Vagina (tissue), 2 donors: Measurements from ENCODE around the gene TJP3. TPM values are rescaled to one million over a fixed set of nuclear protein-coding genes. Genes with fewer than 3 reads are reported as not detected.

Experiments used
- DNase-seq, 2 donors: peaks; one replicate each; pipeline ENCODE4 v3.0.0-alpha.2; 2017; ENCODE audit errors: extremely low spot score in 2 of 2
- H3K27ac ChIP-seq: fragments of 200-600 bp; sonication (generic); one replicate; pipeline ENCODE4 v1.5.1; 2019
- H3K27me3 ChIP-seq: fragments of 200-600 bp; sonication (generic); one replicate; pipeline ENCODE4 v1.5.1; 2019
- H3K36me3 ChIP-seq, 2 donors: fragments of 200-600 bp; sonication (generic); one replicate each; pipeline ENCODE4 v1.5.1; 2017 to 2019
- H3K4me1 ChIP-seq: fragments of 200-600 bp; sonication (generic); one replicate; pipeline ENCODE4 v1.5.1; 2019
- H3K4me3 ChIP-seq, 2 donors: fragments of 200-600 bp; sonication (generic); 1 replicate in 1 of 2; 2 replicates in 1 of 2; pipeline ENCODE4 v1.5.1; 2016 to 2019
- H3K9me3 ChIP-seq: fragments of 200-600 bp; sonication (generic); one replicate; pipeline ENCODE4 v1.5.1; 2019
- POLR2A ChIP-seq, 2 donors: fragments of 450-650 bp; IDR thresholded peaks; one replicate each; pipeline ENCODE4 v1.6.1; 2017; ENCODE audit warnings: antibody characterized with exemption in 2 of 2, mild to moderate bottlenecking in 2 of 2, moderate library complexity in 2 of 2
- POLR2AphosphoS5 ChIP-seq, 2 donors: sonication (generic); formaldehyde crosslinking; IDR thresholded peaks; one replicate each; pipeline ENCODE4 v1.9.0; 2017; ENCODE audit warnings: antibody characterized with exemption in 2 of 2, mild to moderate bottlenecking in 2 of 2, low read depth in 1 of 2; ENCODE audit not compliant: insufficient read depth in 1 of 2
- intact Hi-C: fragments of 100-400 bp; cut with DNase I; formaldehyde crosslinking; loops from one replicate; pipeline ENCODE4 v1.15.1; 2023
- total RNA-seq: library from RNA; depleted of rRNA; stranded (reverse); fragments of >200 nt; gene quantifications from one replicate; pipeline ENCODE4 v1.2.3, GENCODE V29; 2016
- TF ChIP-seq, protein P1 (sequence below), 3 experiments: fragments of 450-650 bp in 2 of 3; fragments of 200-600 bp in 1 of 3; sonication (generic) in 1 of 3; IDR thresholded peaks; one replicate each; pipeline ENCODE4 v1.5.1; 2017 to 2019; ENCODE audit warnings: antibody characterized with exemption in 3 of 3, mild to moderate bottlenecking in 2 of 3, moderate library complexity in 2 of 3

Gene TJP3
- total RNA-seq, 1 donor from 2014 or later, result 17.7 TPM

DNA sequence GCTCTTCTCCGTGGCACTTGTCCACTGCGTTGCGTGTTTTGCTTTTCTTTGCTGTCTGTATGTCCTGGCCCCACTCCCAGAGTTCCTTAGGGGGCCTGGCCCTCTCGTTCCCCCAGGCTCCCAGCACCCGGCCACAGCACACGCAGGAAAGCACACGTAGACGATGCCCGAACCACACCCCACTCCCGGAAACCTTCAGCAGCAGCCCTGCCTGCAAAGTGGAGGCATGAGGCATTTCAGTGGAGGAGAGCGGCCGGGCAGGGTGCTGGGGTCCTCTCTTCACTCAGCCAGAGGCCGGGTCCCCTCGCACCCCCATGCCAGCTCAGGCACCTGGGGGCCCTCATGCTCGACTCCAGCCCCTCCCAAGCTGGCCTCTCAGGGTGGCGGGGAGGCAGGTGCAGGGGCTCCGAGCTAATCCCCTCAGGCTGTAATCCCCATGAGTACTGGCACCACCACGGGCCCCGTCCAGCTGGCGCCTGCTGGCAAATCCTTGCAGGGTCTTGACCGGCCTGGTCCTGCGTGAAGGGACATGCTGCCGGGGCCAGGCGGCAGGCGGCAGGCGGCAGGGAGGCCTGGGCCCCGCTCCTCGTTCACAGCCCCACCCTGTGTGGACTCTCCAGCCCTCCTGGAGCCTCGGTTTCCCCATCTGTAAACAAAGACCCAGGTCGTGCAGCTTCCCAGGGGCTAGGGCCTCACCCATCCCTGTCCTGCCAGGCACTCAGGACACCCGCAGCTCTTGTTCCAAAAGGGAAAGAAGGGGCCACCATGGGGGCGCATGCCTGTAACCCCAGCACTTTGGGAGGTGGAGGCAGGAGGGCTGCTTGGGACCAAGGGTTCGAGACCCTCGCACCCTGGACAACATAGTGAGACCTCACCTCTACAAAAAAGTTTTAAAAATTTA is 14.9 kb upstream of the TJP3 start:
- Histone ChIP-seq H3K9me3 (no peaks in the 10 kb centered on the region), H3K27me3 (no peaks in the 10 kb centered on the region), H3K4me1 (peaks cover 44% of the 10 kb centered on the region), H3K27ac (peak overlapping the region; percentile 20), H3K36me3 (peaks cover 0 to 6% of the 10 kb centered on the region in 2 donors), H3K4me3 (no peak overlapping the region)
- DNase-seq, result no peak
- intact Hi-C loops, result no loop called here
- TF ChIP-seq, protein P1, sequence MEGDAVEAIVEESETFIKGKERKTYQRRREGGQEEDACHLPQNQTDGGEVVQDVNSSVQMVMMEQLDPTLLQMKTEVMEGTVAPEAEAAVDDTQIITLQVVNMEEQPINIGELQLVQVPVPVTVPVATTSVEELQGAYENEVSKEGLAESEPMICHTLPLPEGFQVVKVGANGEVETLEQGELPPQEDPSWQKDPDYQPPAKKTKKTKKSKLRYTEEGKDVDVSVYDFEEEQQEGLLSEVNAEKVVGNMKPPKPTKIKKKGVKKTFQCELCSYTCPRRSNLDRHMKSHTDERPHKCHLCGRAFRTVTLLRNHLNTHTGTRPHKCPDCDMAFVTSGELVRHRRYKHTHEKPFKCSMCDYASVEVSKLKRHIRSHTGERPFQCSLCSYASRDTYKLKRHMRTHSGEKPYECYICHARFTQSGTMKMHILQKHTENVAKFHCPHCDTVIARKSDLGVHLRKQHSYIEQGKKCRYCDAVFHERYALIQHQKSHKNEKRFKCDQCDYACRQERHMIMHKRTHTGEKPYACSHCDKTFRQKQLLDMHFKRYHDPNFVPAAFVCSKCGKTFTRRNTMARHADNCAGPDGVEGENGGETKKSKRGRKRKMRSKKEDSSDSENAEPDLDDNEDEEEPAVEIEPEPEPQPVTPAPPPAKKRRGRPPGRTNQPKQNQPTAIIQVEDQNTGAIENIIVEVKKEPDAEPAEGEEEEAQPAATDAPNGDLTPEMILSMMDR (IDR thresholded peaks at IDR 0.05), result no peak
- no peak for TF ChIP-seq POLR2A (IDR thresholded peaks at IDR 0.05)

DNA sequence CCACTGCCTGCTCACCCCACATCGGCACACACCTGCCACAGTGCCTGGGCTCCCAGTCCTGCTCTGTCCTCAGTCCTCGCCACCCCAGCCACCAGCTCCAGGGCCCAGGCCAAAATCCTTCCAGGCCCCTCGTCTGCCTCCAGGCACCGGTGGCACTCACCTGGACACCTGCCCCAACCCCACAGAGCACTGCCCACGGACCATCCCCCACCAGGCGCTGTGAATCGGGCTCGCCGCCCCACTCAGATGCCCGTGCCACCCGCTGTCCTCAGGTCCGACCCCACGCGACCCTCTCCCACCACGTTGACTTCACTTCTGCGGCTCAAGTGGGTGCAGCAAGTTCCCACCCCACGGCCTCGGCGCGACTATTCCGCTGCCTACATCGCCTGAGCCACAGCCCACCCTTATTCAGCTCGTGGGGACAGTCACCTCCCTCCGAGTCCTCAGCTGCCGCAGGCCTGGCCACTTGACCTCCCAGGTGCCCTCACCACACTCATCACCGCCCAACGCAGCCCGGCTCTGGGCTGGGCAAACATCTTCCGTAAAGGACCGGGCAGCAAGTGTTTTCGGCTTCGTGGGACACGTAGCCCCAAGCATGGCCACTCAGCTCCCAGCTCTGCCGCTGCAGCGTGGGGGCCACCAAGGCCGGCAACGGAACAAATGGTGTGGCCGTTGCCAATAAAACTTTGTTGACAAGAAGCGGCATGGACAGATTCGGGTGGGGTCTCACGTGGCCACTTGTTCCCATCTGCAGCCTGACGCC is 13.6 kb upstream of the TJP3 start:
- no peak for DNase-seq
- Histone ChIP-seq H3K36me3 (peaks cover 0 to 6% of the 10 kb centered on the region in 2 donors), H3K4me1 (peaks cover 42% of the 10 kb centered on the region), H3K4me3 (no peak overlapping the region), H3K9me3 (no peaks in the 10 kb centered on the region), H3K27ac (no peak overlapping the region), H3K27me3 (no peaks in the 10 kb centered on the region)
- intact Hi-C loops, result no loop called here
- TF ChIP-seq, protein P1 (IDR thresholded peaks at IDR 0.05), result no peak
- no peak for TF ChIP-seq POLR2A (IDR thresholded peaks at IDR 0.05)
- no peak for TF ChIP-seq POLR2AphosphoS5 (IDR thresholded peaks at IDR 0.05; ENCODE audit: insufficient read depth in 1 of 2, low read depth in 1 of 2)

DNA sequence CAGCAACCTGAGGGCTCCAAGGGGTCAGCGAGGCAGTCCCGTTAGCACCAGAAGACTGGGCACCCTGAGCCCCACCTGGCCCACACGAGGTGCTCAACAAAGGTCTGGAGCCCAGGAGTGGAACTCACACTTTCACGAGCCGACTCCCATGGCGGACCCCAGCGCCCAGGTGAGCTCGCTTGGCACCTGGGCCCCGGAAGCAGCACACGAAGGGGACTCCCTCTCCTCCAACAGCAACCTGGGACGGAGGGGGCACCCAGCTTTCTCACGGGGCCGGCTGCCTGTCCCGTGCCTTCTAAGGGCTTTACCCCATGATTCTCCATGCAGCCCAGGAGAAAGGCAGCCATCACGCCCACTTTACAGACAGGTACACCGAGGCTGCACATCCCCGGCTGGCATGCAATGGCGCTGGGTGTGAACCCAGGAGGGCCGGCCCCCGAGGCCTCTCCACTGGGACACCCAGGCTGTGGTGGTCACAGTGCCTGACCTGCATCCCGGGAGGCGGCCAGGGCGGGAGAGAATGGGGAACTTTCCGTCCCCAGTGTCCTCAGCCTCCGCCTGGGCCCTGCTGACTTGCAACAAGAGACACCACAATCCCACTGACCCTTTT is 13.0 kb upstream of the TJP3 start:
- Histone ChIP-seq H3K27ac (no peak overlapping the region), H3K4me1 (peaks cover 42% of the 10 kb centered on the region), H3K27me3 (no peaks in the 10 kb centered on the region), H3K36me3 (peaks cover 0 to 6% of the 10 kb centered on the region in 2 donors), H3K9me3 (no peaks in the 10 kb centered on the region), H3K4me3 (no peak overlapping the region)
- intact Hi-C loops, result no loop called here
- TF ChIP-seq POLR2AphosphoS5 (IDR thresholded peaks at IDR 0.05; ENCODE audit: insufficient read depth in 1 of 2, low read depth in 1 of 2) (no peak), POLR2A (IDR thresholded peaks at IDR 0.05) (no peak)
- TF ChIP-seq, protein P1 (IDR thresholded peaks at IDR 0.05), result no peak
- no peak for DNase-seq

DNA sequence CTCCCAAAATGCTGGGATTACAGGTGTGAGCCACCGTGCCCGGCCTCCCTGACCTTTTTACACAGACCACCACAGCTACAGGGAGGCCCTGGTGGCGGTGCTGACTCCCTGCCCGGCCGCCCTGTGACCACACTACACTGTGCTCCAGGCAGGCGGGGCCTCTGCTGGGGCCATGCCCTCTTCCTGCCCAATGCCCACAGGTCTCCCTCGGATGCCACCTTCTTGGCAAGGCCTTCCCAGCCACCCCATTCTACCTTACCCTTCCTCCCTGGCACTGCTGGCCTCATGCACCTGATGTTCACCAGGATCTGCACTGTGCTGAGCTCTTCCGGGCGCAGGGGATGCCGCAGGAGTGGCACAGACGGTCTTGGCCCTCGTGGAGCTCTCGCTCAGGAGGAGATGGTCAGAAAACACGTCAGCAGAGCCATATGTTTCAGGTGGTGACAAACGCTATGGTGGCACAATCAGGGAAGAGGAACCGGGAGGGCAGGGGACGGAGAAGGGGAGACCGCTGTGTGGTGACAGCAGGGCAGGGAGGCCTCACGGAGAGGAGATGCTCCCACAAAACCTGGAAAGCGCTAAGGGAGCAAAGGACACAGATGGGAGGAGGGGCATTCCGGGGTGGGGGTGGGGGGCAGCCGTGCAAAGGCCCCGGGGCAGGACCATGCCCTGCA is 12.1 kb upstream of the TJP3 start:
- TF ChIP-seq, protein P1 (IDR thresholded peaks at IDR 0.05), result no peak
- no peak for TF ChIP-seq POLR2AphosphoS5 (IDR thresholded peaks at IDR 0.05; ENCODE audit: insufficient read depth in 1 of 2, low read depth in 1 of 2)
- TF ChIP-seq POLR2A (IDR thresholded peaks at IDR 0.05), result no peak
- peaks cover 48% of the 10 kb centered on the region for H3K4me1 ChIP-seq
- H3K4me3 ChIP-seq, result no peak overlapping the region
- no peaks in the 10 kb centered on the region for H3K9me3 ChIP-seq
- H3K27me3 ChIP-seq, result no peaks in the 10 kb centered on the region
- H3K27ac ChIP-seq, result no peak overlapping the region
- H3K36me3 ChIP-seq, result peaks cover 0 to 6% of the 10 kb centered on the region in 2 donors
- intact Hi-C loops, result no loop called here
- DNase-seq, result no peak
